DMS114 treated with DMSO at 0.1 percent for 48 hours (cell line): Measurements from ENCODE around the gene FAM219A.

Source experiments
- DNase-seq: peaks from one replicate; lab custom pipeline; 2025; ENCODE audit not compliant: unreplicated experiment; lab: John Stamatoyannopoulos, UW

Gene FAM219A

GRCh38 chr9:34405719-34406118 is 52.7 kb downstream of the FAM219A start:
- no peak for DNase-seq

GRCh38 chr9:34403554-34404380 is 54.6 kb downstream of the FAM219A start:
- peak; percentile 42 for DNase-seq

GRCh38 chr9:34400686-34401602 is 57.4 kb downstream of the FAM219A start:
- DNase-seq: no peak

- no peak for DNase-seq
These were observed 58.1 kb downstream of the FAM219A start for GRCh38 chr9:34400275-34400674.

- no peak for DNase-seq
These were observed 58.6 kb downstream of the FAM219A start for GRCh38 chr9:34399729-34400128.

GRCh38 chr9:34398875-34399274 is 59.5 kb downstream of the FAM219A start:
- no peak for DNase-seq

GRCh38 chr9:34396276-34397214 is 61.8 kb downstream of the FAM219A start:
- no peak for DNase-seq

- no peak for DNase-seq
These were observed 65.9 kb downstream of the FAM219A start for GRCh38 chr9:34392511-34392910.

GRCh38 chr9:34387239-34387638 is 71.1 kb downstream of the FAM219A start:
- no peak for DNase-seq

- DNase-seq: no peak
These were observed 71.7 kb downstream of the FAM219A start for GRCh38 chr9:34386656-34387055.

GRCh38 chr9:34385561-34386230 is 72.7 kb downstream of the FAM219A start:
- DNase-seq: no peak

- no peak for DNase-seq
These were observed 73.8 kb downstream of the FAM219A start for GRCh38 chr9:34384368-34385165.

GRCh38 chr9:34383904-34384303 is 74.5 kb downstream of the FAM219A start:
- DNase-seq: no peak

- DNase-seq: no peak
These were observed 75.5 kb downstream of the FAM219A start for GRCh38 chr9:34382879-34383278.

GRCh38 chr9:34382054-34382453 is 76.3 kb downstream of the FAM219A start:
- DNase-seq: no peak

GRCh38 chr9:34381323-34381722 is 77.0 kb downstream of the FAM219A start:
- DNase-seq: no peak

GRCh38 chr9:34380511-34381315 is 77.7 kb downstream of the FAM219A start:
- DNase-seq: no peak

- no peak for DNase-seq
These were observed 78.3 kb downstream of the FAM219A start for GRCh38 chr9:34380034-34380510.
